A549 (cell line): ENCODE measurements around the gene ACKR4. TPM values are rescaled to one million over a fixed set of nuclear protein-coding genes. Genes with fewer than 3 reads are reported as not detected.

Experiments
- ATAC-seq, 2 experiments: fragments of 200-7000 bp in 1 of 2; fragments of >200 bp in 1 of 2; cut with Nextera tagmentation in 1 of 2; cut with Tn5 transposase in 1 of 2; 3 replicates each; pipeline versions ENCODE4 v1.8.0 to v1.9.1; 2018 to 2020; ENCODE audit warnings: mild to moderate bottlenecking in 1 of 2, moderate library complexity in 1 of 2
- CTCF ChIA-PET: fragments of 300-600 bp; sonication (Branson Sonifier 250); formaldehyde crosslinking; extraction: SDS; loops from one replicate; lab custom pipeline; 2021; ENCODE audit warnings: antibody characterized with exemption, inconsistent platforms; lab: Yijun Ruan, JAX
- POLR2A ChIA-PET: fragments of 350-600 bp; formaldehyde crosslinking; extraction: SDS; loops from one replicate; lab custom pipeline; 2021; ENCODE audit warnings: antibody characterized with exemption, inconsistent platforms; lab: Yijun Ruan, JAX
- DNase-seq, 2 experiments: peaks; one replicate each; pipeline versions ENCODE4 v3.0.0 to v3.0.0-alpha.2; 2011 to 2016; ENCODE audit warnings: low read depth in 1 of 2, low spot score in 1 of 2
- FAIRE-seq: peaks from 2 replicates; lab custom pipeline; 2011; peaks lifted over from hg19 to GRCh38; lab: Jason Lieb, UNC
- H3K27ac ChIP-seq, 2 experiments: fragments of >200 bp; sonication (Bioruptor Twin); formaldehyde crosslinking; 3 replicates each; pipeline ENCODE4 v1.5.1; 2016 to 2017
- H3K4me1 ChIP-seq: fragments of >200 bp; sonication (Bioruptor Twin); formaldehyde crosslinking; 3 replicates; pipeline ENCODE4 v1.6.1; 2016
- H3K4me2 ChIP-seq: fragments of >200 bp; sonication (Bioruptor Twin); formaldehyde crosslinking; 3 replicates; pipeline ENCODE4 v1.6.1; 2016
- H3K4me3 ChIP-seq: fragments of >200 bp; sonication (Bioruptor Twin); formaldehyde crosslinking; 3 replicates; pipeline ENCODE4 v1.5.1; 2016
- H3K9me3 ChIP-seq: fragments of >200 bp; sonication (Bioruptor Twin); formaldehyde crosslinking; 3 replicates; pipeline ENCODE4 v1.6.1; 2016
- CHD2 ChIP-seq: fragments of 150-350 bp; IDR thresholded peaks from 2 replicates; pipeline ENCODE4 v1.6.1; 2014; ENCODE audit warnings: low read length; ENCODE audit not compliant: partially characterized antibody
- FOSL2 ChIP-seq, 2 experiments: fragments of 450-650 bp in 1 of 2; fragments of >200 bp in 1 of 2; sonication (Bioruptor Twin) in 1 of 2; formaldehyde crosslinking; IDR thresholded peaks; 2 replicates each; pipeline versions ENCODE4 v1.5.0 to v1.6.1; 2016 to 2020; ENCODE audit warnings: mild to moderate bottlenecking in 1 of 2, moderate library complexity in 1 of 2
- KDM1A ChIP-seq: fragments of 200-600 bp; sonication (generic); IDR thresholded peaks from 2 replicates; pipeline ENCODE4 v1.6.1; 2016; ENCODE audit warnings: low read depth, mild to moderate bottlenecking
- MAFK ChIP-seq: fragments of 450-650 bp; IDR thresholded peaks from 2 replicates; pipeline ENCODE4 v1.6.1; 2014; ENCODE audit not compliant: partially characterized antibody
- NFE2L2 ChIP-seq: fragments of 150-350 bp; conservative IDR thresholded peaks from 2 replicates; pipeline ENCODE4 v1.6.1; 2014; ENCODE audit warnings: low read length
- PHF8 ChIP-seq: fragments of 200-600 bp; sonication (generic); IDR thresholded peaks from 2 replicates; pipeline ENCODE4 v1.6.1; 2016; ENCODE audit warnings: low read depth, mild to moderate bottlenecking, antibody characterized with exemption, moderate library complexity, borderline replicate concordance
- POLR2AphosphoS2 ChIP-seq: conservative IDR thresholded peaks from 2 replicates; pipeline ENCODE4 v1.6.1; 2012; ENCODE audit warnings: low read length, improper control_type of control experiment, inconsistent platforms
- ZC3H11A ChIP-seq: fragments of 450-650 bp; IDR thresholded peaks from 2 replicates; pipeline ENCODE4 v1.6.1; 2014; ENCODE audit warnings: antibody characterized with exemption, mild to moderate bottlenecking
- ZFP36 ChIP-seq: fragments of 450-650 bp; IDR thresholded peaks from 2 replicates; pipeline ENCODE4 v1.6.1; 2014; ENCODE audit warnings: borderline replicate concordance; ENCODE audit not compliant: partially characterized antibody
- WGBS: methylation state at CpG from one replicate; pipeline ENCODE4 v1.1.6; 2017; ENCODE audit errors: missing lambda C conversion rate; 5-methylcytosine and 5-hydroxymethylcytosine counted together
- polyA minus RNA-seq: library from RNA; depleted of rRNA, polyadenylated mRNA; stranded (reverse); fragments of >200 nt; gene quantifications from 2 replicates; pipeline ENCODE4 v1.2.3, GENCODE V29; 2011; rRNA and poly(A)+ RNA removed
- polyA plus RNA-seq, 4 experiments: library from polyadenylated mRNA; depleted of rRNA in 3 of 4; stranded (reverse); fragments of >200 nt; fragmentation: RNase III in 1 of 4; extraction: RNeasy Plus Mini Kit Qiagen cat#74134 plus additional on column Dnase treatment in 1 of 4; gene quantifications; 2 replicates in 3 of 4; 3 replicates in 1 of 4; pipeline ENCODE4 v1.2.3, GENCODE V29; 2011 to 2017
- TF ChIP-seq, protein P1 (sequence below): fragments of >200 bp; sonication (Bioruptor Twin); formaldehyde crosslinking; IDR thresholded peaks from 3 replicates; pipeline ENCODE4 v1.6.1; 2016
- TF ChIP-seq, protein P2 (sequence below): fragments of 200-600 bp; sonication (generic); IDR thresholded peaks from 2 replicates; pipeline ENCODE4 v1.6.1; 2016; ENCODE audit warnings: antibody characterized with exemption, mild to moderate bottlenecking, moderate library complexity
- TF ChIP-seq, protein P3 (sequence below): IDR thresholded peaks from 2 replicates; pipeline ENCODE4 v1.6.1; 2012
- TF ChIP-seq, protein P4 (sequence below): fragments of 250-450 bp; sonication (Bioruptor Pico); IDR thresholded peaks from 2 replicates; pipeline ENCODE4 v1.5.0; 2021; ENCODE audit warnings: mild to moderate bottlenecking, moderate library complexity, borderline replicate concordance
- TF ChIP-seq, protein P5 (sequence below): fragments of >200 bp; sonication (Bioruptor Twin); formaldehyde crosslinking; IDR thresholded peaks from 2 replicates; pipeline ENCODE4 v1.6.1; 2016
- TF ChIP-seq, protein P6 (sequence below): fragments of 250-450 bp; sonication (Bioruptor Pico); IDR thresholded peaks from 2 replicates; pipeline ENCODE4 v1.5.0; 2020; ENCODE audit warnings: low read depth, mild to moderate bottlenecking, moderate library complexity
- TF ChIP-seq, protein P7 (sequence below): fragments of 450-650 bp; IDR thresholded peaks from 2 replicates; pipeline ENCODE4 v1.6.1; 2014; ENCODE audit warnings: antibody characterized with exemption

ACKR4 gene
- 0.08 and 0.11 TPM in 2 replicates for polyA plus RNA-seq (2011; rRNA removed)
- not detected in 2 replicates for polyA plus RNA-seq (2012; cell fraction: cytosol; rRNA removed)
- not detected in 2 replicates for polyA plus RNA-seq (2012; cell fraction: nucleus; rRNA removed)
- polyA plus RNA-seq (2017; fragmentation: RNase III; extraction: RNeasy Plus Mini Kit Qiagen cat#74134 plus additional on column Dnase treatment) = 0.04 TPM in 1 of 3 replicates, not detected in the others
- not detected in 2 replicates for polyA minus RNA-seq

DNA sequence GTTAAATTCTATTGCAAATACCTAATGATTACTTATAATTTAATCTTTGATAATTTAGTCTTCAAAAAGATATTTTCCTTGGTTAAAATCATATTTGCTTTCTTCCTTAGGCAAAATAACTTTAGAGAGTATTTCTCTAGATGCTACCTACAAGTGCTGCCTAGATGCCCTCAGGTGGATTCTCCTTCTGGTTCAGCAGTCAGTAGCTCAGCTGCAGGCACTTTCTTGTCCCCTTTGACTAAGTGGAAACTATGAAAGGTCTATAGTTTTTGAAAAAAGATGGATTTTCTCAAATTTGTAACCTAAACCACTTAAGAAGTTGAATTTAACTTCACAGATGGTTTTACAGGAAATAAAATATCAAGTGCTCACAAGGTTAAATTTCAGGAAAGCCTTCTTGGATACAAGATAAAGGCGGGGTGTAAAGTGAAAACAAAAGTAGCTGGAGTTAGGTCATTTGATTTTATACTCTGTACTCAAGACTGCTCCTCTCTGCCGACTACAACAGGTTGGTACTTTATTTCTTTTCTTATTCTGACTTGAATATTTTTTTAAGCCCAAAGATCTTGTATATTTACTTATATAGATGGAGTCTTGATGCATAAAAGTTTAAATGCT is at the start of gene ACKR4:
ACKR4 (plus strand) TSS at position 455 of the 618 bp plus-strand sequence. CDS start 3,128 bp downstream, outside the sequence.
- H3K9me3 ChIP-seq = no peaks in the 10 kb centered on the region
- H3K27ac ChIP-seq = no peak within 1 kb of the TSS
- no peak for DNase-seq
- FAIRE-seq = no peak
- TF ChIP-seq, protein P1, sequence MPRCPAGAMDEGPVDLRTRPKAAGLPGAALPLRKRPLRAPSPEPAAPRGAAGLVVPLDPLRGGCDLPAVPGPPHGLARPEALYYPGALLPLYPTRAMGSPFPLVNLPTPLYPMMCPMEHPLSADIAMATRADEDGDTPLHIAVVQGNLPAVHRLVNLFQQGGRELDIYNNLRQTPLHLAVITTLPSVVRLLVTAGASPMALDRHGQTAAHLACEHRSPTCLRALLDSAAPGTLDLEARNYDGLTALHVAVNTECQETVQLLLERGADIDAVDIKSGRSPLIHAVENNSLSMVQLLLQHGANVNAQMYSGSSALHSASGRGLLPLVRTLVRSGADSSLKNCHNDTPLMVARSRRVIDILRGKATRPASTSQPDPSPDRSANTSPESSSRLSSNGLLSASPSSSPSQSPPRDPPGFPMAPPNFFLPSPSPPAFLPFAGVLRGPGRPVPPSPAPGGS = no peak
- TF ChIP-seq, protein P2, sequence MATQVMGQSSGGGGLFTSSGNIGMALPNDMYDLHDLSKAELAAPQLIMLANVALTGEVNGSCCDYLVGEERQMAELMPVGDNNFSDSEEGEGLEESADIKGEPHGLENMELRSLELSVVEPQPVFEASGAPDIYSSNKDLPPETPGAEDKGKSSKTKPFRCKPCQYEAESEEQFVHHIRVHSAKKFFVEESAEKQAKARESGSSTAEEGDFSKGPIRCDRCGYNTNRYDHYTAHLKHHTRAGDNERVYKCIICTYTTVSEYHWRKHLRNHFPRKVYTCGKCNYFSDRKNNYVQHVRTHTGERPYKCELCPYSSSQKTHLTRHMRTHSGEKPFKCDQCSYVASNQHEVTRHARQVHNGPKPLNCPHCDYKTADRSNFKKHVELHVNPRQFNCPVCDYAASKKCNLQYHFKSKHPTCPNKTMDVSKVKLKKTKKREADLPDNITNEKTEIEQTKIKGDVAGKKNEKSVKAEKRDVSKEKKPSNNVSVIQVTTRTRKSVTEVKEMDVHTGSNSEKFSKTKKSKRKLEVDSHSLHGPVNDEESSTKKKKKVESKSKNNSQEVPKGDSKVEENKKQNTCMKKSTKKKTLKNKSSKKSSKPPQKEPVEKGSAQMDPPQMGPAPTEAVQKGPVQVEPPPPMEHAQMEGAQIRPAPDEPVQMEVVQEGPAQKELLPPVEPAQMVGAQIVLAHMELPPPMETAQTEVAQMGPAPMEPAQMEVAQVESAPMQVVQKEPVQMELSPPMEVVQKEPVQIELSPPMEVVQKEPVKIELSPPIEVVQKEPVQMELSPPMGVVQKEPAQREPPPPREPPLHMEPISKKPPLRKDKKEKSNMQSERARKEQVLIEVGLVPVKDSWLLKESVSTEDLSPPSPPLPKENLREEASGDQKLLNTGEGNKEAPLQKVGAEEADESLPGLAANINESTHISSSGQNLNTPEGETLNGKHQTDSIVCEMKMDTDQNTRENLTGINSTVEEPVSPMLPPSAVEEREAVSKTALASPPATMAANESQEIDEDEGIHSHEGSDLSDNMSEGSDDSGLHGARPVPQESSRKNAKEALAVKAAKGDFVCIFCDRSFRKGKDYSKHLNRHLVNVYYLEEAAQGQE = no peak
- TF ChIP-seq ZFP36 (no peak), MAFK (no peak), POLR2AphosphoS2 (no peak), CHD2 (no peak), FOSL2 (IDR thresholded peaks at IDR 0.05) (no peak), FOSL2 (CRISPR knock-in tag; IDR thresholded peaks at IDR 0.05) (no peak), PHF8 (no peak), KDM1A (no peak), ZC3H11A (no peak)
- TF ChIP-seq, protein P3, sequence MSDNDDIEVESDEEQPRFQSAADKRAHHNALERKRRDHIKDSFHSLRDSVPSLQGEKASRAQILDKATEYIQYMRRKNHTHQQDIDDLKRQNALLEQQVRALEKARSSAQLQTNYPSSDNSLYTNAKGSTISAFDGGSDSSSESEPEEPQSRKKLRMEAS = no peak
- TF ChIP-seq, protein P4, sequence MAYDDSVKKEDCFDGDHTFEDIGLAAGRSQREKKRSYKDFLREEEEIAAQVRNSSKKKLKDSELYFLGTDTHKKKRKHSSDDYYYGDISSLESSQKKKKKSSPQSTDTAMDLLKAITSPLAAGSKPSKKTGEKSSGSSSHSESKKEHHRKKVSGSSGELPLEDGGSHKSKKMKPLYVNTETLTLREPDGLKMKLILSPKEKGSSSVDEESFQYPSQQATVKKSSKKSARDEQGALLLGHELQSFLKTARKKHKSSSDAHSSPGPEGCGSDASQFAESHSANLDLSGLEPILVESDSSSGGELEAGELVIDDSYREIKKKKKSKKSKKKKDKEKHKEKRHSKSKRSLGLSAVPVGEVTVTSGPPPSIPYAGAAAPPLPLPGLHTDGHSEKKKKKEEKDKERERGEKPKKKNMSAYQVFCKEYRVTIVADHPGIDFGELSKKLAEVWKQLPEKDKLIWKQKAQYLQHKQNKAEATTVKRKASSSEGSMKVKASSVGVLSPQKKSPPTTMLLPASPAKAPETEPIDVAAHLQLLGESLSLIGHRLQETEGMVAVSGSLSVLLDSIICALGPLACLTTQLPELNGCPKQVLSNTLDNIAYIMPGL = no peak
- TF ChIP-seq, protein P5, sequence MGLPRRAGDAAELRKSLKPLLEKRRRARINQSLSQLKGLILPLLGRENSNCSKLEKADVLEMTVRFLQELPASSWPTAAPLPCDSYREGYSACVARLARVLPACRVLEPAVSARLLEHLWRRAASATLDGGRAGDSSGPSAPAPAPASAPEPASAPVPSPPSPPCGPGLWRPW = no peak
- H3K4me2 ChIP-seq = no peak within 1 kb of the TSS
- peaks cover 10% of the 10 kb centered on the region; the same call in 2 of the 3 replicates for H3K4me1 ChIP-seq
- WGBS = 90% methylated on average over 2 of the region's 2 CpGs
- CTCF ChIA-PET = no interaction called here
- no peak for ATAC-seq
- POLR2A ChIA-PET = no interaction called here
- H3K4me3 ChIP-seq = no peak within 1 kb of the TSS

DNA sequence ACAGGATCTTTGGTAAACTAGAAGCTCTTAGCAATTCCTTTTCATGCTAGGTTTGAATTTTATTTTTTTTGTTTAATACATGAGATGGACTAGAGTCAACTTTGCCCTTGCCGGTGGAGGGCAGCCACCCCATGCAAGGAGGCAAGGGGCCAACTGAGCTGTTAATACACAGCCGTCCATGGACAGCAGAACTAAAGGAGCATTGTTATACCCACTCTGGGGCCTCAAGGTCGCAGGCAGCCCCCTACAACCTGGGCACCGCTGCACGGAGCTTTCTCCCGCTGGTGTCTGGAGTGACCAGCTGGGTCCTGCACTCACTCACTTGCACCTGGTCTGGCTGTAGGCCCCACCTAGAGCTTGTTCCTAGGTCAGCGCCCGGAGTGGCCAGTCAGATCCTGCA is 47.9 kb upstream of the ACKR4 start:
- CTCF ChIA-PET = interaction anchor here (1.0 kb wide), 1 partner anchor 15 kb away, joined by 3 read pairs; no protein-coding TSS in a partner anchor
- POLR2A ChIA-PET = no interaction called here
- DNase-seq (no peak), ATAC-seq (no peak), FAIRE-seq (no peak)
- Histone ChIP-seq H3K27ac (no peak overlapping the region), H3K4me3 (no peak overlapping the region), H3K9me3 (no peaks in the 10 kb centered on the region), H3K4me1 (peaks cover 4% of the 10 kb centered on the region; the same call in 1 of the 3 replicates), H3K4me2 (no peak overlapping the region)
- 86% methylated on average over 8 of the region's 8 CpGs for WGBS
- TF ChIP-seq NFE2L2 = no peak
- TF ChIP-seq, protein P6, sequence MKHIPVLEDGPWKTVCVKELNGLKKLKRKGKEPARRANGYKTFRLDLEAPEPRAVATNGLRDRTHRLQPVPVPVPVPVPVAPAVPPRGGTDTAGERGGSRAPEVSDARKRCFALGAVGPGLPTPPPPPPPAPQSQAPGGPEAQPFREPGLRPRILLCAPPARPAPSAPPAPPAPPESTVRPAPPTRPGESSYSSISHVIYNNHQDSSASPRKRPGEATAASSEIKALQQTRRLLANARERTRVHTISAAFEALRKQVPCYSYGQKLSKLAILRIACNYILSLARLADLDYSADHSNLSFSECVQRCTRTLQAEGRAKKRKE (CRISPR knock-in tag) = no peak
- TF ChIP-seq, protein P7, sequence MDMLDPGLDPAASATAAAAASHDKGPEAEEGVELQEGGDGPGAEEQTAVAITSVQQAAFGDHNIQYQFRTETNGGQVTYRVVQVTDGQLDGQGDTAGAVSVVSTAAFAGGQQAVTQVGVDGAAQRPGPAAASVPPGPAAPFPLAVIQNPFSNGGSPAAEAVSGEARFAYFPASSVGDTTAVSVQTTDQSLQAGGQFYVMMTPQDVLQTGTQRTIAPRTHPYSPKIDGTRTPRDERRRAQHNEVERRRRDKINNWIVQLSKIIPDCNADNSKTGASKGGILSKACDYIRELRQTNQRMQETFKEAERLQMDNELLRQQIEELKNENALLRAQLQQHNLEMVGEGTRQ = no peak
